ENCODE measurements around the gene SLC22A14.

SLC22A14 gene

DNA sequence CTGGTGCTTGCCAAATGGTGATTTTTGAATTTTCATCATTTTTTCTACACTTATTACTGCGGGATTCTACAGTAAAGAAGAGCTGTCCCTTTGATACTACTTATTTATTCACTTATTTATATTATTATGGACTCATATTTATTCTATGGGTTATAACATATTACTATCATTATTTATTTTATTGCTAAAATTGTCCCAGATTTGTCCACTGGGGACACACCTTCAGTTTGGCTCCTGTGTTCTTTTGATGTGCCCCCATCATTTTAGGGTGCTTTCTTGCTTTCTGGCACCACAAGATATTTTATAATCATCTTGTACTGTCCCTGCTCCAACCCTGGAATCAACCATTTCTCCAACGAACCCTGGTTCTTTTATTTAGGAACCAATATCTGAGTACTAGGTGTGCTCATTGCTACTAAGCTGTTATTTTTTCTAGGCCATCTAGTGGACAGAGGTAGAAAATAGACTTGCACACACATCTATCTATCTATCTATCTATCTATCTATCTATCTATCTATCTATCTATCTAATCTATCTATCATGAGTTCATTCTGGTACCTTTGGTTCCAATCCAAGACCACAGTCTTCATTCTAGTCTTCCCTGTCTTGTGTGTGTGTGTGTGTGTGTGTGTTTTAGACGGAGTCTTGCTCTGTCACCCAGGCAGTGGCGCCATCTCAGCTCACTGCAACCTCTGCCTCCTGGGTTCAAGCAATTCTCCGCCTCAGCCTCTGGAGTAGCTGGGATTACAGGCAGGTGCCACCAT is 16.0 kb downstream of the SLC22A14 start:
- H3K4me3 ChIP-seq (ENCODE audit: low read depth, low read length) = no peak overlapping the region
- TF ChIP-seq, protein P1, sequence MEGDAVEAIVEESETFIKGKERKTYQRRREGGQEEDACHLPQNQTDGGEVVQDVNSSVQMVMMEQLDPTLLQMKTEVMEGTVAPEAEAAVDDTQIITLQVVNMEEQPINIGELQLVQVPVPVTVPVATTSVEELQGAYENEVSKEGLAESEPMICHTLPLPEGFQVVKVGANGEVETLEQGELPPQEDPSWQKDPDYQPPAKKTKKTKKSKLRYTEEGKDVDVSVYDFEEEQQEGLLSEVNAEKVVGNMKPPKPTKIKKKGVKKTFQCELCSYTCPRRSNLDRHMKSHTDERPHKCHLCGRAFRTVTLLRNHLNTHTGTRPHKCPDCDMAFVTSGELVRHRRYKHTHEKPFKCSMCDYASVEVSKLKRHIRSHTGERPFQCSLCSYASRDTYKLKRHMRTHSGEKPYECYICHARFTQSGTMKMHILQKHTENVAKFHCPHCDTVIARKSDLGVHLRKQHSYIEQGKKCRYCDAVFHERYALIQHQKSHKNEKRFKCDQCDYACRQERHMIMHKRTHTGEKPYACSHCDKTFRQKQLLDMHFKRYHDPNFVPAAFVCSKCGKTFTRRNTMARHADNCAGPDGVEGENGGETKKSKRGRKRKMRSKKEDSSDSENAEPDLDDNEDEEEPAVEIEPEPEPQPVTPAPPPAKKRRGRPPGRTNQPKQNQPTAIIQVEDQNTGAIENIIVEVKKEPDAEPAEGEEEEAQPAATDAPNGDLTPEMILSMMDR (IDR thresholded peaks at IDR 0.05; ENCODE audit: control insufficient read depth, extremely low read depth, insufficient read depth) = peak; percentile 42
- no peak for DNase-seq (ENCODE audit: low read depth)

DNA sequence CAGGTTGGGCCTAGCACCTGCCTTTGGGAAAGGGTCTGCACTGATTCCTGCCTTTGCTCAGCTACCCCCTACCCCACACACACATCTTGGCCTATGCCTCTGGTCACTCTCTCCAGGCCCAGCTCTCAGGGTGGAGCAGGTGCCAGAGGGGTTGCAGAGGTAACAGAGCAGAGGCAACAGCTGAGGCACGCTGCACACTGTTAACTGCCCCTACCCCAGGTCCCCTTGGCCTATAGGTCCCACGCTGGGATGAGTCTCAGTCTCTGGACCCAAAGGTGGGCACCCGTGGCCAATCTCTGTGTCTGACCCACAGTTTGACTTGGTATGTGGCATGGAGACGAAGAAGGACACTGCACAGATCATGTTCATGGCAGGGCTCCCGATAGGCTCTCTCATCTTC is 24.8 kb downstream of the SLC22A14 start:
- TF ChIP-seq, protein P1 (IDR thresholded peaks at IDR 0.05; ENCODE audit: control insufficient read depth, extremely low read depth, insufficient read depth) = no peak
- no peak overlapping the region for H3K4me3 ChIP-seq (ENCODE audit: low read depth, low read length)
- DNase-seq (ENCODE audit: low read depth) = no peak

DNA sequence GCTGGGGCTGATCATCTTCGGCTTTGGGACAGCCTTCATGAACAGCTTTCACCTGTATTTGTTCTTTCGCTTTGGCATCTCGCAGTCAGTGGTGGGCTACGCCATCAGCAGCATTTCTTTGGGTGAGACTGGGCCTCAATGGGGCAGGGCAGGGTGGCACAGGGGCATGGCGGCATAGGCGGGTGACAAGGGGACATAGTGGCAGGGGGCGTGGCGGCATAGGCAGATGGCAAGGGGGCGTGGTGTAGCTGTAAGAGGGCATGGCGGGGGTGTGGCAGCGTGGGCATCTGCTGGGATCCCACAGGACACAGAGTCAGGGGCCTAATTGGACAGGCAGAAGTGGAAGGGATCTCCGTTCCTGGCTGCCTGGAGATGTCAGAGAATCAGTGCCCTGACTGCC is 25.5 kb downstream of the SLC22A14 start:
- TF ChIP-seq, protein P1 (IDR thresholded peaks at IDR 0.05; ENCODE audit: control insufficient read depth, extremely low read depth, insufficient read depth) = no peak

DNA sequence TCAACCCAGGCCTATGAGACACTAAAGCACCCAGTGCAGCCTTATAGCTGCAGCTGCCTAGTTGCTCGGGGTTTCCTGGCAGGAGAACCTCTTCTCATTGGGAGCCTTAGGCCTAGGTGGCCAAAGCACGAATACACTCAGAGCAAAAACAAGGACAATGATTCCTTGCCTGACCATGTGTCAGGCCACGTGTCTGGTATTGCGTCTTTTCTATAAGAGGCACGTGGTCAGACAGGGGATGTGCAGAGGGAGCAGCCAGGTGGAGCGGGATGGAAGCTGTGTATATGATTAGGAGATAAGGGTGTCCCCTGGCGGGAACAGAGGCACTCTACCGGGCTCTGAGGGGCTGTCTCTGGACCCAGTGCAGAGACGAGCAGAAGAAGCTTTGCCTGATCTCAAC is 26.4 kb downstream of the SLC22A14 start:
- no peak overlapping the region for H3K4me3 ChIP-seq (ENCODE audit: low read depth, low read length)
- TF ChIP-seq, protein P1 (IDR thresholded peaks at IDR 0.05; ENCODE audit: control insufficient read depth, extremely low read depth, insufficient read depth) = no peak
- DNase-seq (ENCODE audit: low read depth) = no peak

More for the DNA sequence above, 25.5 kb downstream of the SLC22A14 start:
- H3K4me3 ChIP-seq (ENCODE audit: low read depth, low read length) = no peak overlapping the region
- DNase-seq (ENCODE audit: low read depth) = no peak

DNA sequence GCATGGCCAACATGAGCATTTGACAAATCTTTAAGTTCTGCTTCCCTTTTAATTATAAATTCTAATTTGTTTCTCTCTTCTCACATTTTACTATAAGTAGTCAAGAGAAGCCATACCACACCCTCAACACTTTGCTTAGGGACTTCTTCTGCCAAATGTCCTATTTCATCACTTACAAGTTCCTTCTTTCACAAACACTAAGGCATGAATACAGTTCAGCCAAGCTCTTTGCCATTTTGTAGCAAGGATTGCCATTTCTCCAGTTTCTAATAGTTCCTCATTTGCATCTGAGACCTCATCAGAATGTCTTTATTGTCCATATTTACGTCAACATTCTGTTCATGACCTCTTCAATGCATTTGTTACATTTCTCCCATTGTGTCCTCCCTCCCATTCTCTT is 29.4 kb downstream of the SLC22A14 start:
- DNase-seq (ENCODE audit: low read depth) = no peak
- TF ChIP-seq, protein P1 (IDR thresholded peaks at IDR 0.05; ENCODE audit: control insufficient read depth, extremely low read depth, insufficient read depth) = no peak
- no peak overlapping the region for H3K4me3 ChIP-seq (ENCODE audit: low read depth, low read length)

DNA sequence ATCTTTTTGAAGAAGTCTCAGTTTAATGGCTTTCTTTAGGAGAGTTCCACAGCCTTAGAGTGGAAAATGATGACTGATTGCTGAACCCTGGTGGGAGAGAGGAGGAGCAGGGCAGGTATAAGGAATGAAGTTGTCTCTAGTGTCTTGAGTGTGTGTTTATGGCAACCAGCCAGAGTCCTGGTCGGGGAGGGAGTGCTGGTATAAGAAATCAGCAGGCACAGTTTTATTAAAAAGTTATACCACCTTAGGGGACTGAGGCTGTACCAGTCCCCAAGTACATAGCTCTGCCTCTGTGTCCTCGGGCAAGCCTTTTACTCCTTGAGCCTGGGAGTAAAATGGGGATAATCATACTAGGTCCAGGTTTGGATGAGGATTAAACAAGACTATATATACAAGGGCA is 29.8 kb downstream of the SLC22A14 start:
- no peak for DNase-seq (ENCODE audit: low read depth)
- TF ChIP-seq, protein P1 (IDR thresholded peaks at IDR 0.05; ENCODE audit: control insufficient read depth, extremely low read depth, insufficient read depth) = no peak
- H3K4me3 ChIP-seq (ENCODE audit: low read depth, low read length) = no peak overlapping the region

DNA sequence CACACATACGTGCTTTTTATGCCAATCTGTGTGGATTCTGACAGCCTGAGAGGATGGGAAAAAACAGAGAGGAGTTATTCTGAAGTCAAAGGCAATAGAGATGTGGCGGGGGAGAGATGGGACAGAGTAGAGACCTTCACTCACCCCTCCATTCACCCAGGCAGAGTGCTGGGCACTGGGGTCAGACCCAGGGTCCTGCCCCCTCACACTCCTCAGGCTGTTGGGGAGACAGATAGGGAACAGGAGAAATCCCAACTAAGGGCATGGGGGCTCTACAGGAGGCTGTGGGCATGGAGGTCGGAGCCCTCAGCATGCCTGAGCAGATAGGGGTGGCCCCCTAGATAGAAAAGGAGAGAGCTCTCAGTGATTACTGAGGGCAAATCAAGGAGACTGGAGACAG is 30.3 kb downstream of the SLC22A14 start:
- no peak overlapping the region for H3K4me3 ChIP-seq (ENCODE audit: low read depth, low read length)
- DNase-seq (ENCODE audit: low read depth) = no peak
- TF ChIP-seq, protein P1 (IDR thresholded peaks at IDR 0.05; ENCODE audit: control insufficient read depth, extremely low read depth, insufficient read depth) = no peak

Measured in LNCaP clone FGC (cell line).